ENCODE measurements around the gene ADAMTS8. TPM values are rescaled to one million over a fixed set of nuclear protein-coding genes. Genes with fewer than 3 reads are reported as not detected.

ADAMTS8 gene
- total and polyA plus RNA-seq, 4 donors: 0.02 to 0.08 (median 0.07) TPM; not detected in 1

DNA sequence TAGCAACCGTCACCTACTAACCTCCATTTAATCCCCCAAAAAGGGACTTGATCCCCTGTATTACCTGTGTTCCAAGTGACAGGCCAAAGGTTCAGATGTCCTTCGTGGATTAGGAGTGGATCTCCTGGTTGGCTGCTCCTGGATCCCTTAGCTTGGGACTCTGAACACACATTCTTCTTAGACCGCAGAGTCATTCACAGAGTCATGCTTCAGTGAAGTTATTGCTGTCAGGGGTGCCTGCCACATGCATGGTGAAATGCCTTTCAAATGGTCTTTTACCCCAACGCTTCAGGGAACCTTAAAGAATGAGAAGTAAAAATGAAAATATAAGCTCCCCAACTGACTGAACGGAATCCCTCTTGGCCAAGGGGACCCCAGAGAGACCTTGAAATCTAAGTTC lies 49.1 kb downstream of the ADAMTS8 start (continued):
- no peak for TF ChIP-seq REST (IDR thresholded peaks at IDR 0.05)
- no peak for TF ChIP-seq MAX (IDR thresholded peaks at IDR 0.05)
- no peak for TF ChIP-seq SP1 (IDR thresholded peaks at IDR 0.05)
- TF ChIP-seq RAD21 (IDR thresholded peaks at IDR 0.05): no peak
- TF ChIP-seq RXRA (IDR thresholded peaks at IDR 0.05): no peak

GRCh38 chr11:130370845-130371590 lies 57.4 kb downstream of the ADAMTS8 start:
- Histone ChIP-seq H3K36me3 (ENCODE audit: control insufficient read depth in 4 of 4, insufficient read depth in 3 of 4, low read depth in 1 of 4, low read length in 3 of 4) (no peaks in the 10 kb centered on the region), H3K9me3 (ENCODE audit: control insufficient read depth in 4 of 4, low read length in 3 of 4) (no peaks in the 10 kb centered on the region), H3K4me3 (ENCODE audit: low read depth in 1 of 3, low read length in 3 of 3) (no peak overlapping the region), H3K9ac (ENCODE audit: low read depth in 1 of 2, low read length in 2 of 2) (no peak overlapping the region), H3K4me1 (ENCODE audit: control insufficient read depth in 4 of 4, insufficient read depth in 4 of 4, low read length in 3 of 4) (no peaks in the 10 kb centered on the region), H3K27me3 (ENCODE audit: control insufficient read depth in 4 of 4, insufficient read depth in 4 of 4, low read length in 3 of 4) (no peaks in the 10 kb centered on the region), H3K27ac (ENCODE audit: low read depth in 1 of 2, low read length in 2 of 2) (no peak overlapping the region)
- DNase-seq (ENCODE audit: low spot score): no peak
- 73% methylated on average over 10 of the region's 10 CpGs for WGBS
- TF ChIP-seq RAD21 (IDR thresholded peaks at IDR 0.05) (peak; percentile 54 to 61), SP1 (IDR thresholded peaks at IDR 0.05) (no peak), JUND (IDR thresholded peaks at IDR 0.05) (no peak), NR2F2 (IDR thresholded peaks at IDR 0.05) (no peak), MAX (IDR thresholded peaks at IDR 0.05) (no peak), TAF1 (conservative IDR thresholded peaks at IDR 0.05) (no peak), RXRA (IDR thresholded peaks at IDR 0.05) (no peak), FOXA1 (IDR thresholded peaks at IDR 0.05) (no peak), CTCF (IDR thresholded peaks at IDR 0.05; ENCODE audit: low read depth, low read length, missing input control) (peak; percentile 17), REST (IDR thresholded peaks at IDR 0.05) (no peak), EGR1 (IDR thresholded peaks at IDR 0.05; ENCODE audit: low read depth in 2 of 2) (no peak)
- TF ChIP-seq, protein P1, sequence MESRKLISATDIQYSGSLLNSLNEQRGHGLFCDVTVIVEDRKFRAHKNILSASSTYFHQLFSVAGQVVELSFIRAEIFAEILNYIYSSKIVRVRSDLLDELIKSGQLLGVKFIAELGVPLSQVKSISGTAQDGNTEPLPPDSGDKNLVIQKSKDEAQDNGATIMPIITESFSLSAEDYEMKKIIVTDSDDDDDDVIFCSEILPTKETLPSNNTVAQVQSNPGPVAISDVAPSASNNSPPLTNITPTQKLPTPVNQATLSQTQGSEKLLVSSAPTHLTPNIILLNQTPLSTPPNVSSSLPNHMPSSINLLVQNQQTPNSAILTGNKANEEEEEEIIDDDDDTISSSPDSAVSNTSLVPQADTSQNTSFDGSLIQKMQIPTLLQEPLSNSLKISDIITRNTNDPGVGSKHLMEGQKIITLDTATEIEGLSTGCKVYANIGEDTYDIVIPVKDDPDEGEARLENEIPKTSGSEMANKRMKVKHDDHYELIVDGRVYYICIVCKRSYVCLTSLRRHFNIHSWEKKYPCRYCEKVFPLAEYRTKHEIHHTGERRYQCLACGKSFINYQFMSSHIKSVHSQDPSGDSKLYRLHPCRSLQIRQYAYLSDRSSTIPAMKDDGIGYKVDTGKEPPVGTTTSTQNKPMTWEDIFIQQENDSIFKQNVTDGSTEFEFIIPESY (IDR thresholded peaks at IDR 0.05): no peak

Measured in liver (tissue), 9 donors.